ENCODE measurements around the gene AQP6. TPM values are rescaled to one million over a fixed set of nuclear protein-coding genes. Genes with fewer than 3 reads are reported as not detected.
A peak's percentile ranks its signal among the peaks of the same experiment; 100 is the strongest.
"Not testable (repeated sequence)": the region's sequence is repeated elsewhere in the genome, so short reads cannot be mapped to it uniquely, and the experiment has no call there.

AQP6 gene
- total RNA-seq, 1 experiment from 2014 or later = not detected

DNA sequence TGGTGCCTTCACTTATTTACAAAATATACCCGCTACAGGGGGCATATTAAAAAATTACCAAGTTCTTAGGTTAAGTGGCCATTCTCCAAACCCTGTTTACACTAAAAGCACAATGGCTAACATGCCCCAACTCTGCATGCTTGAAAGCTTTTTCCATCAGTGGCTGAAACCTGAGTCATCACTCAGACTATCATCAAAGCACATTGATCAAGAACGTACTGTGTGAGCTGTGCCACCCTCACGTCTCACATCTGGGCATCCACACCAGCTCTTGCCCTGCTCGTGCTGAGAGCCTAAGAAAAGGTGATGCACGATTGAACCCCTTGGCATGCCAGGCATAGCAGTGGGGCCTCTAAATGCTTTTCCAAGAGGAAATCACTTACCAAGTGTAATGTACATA is 13.2 kb downstream of the AQP6 start:
- POLR2A ChIA-PET = no interaction called here
- Mint-ChIP-seq H3K4me1 (ENCODE audit: insufficient read depth, unreplicated experiment) (peaks cover 18% of the 10 kb centered on the region), H3K27me3 (ENCODE audit: insufficient read depth, unreplicated experiment) (no peaks in the 10 kb centered on the region), H3K9me3 (ENCODE audit: unreplicated experiment) (no peaks in the 10 kb centered on the region), H3K4me3 (ENCODE audit: unreplicated experiment) (no peak overlapping the region), H3K27ac (ENCODE audit: low read depth, unreplicated experiment) (no peak overlapping the region), H3K36me3 (ENCODE audit: insufficient read depth, unreplicated experiment) (peaks cover 31% of the 10 kb centered on the region)
- BruUV-seq (replicated peaks) = no TSS peak
- CTCF ChIA-PET = interaction anchor here (0.7 to 1.8 kb wide), 5 partner anchors 19 to 928 kb away, joined by 3 to 5 read pairs (median 4); no protein-coding TSS in a partner anchor
- intact Hi-C loops (cut with micrococcal nuclease) = no loop called here
- TF ChIP-seq, protein P1, sequence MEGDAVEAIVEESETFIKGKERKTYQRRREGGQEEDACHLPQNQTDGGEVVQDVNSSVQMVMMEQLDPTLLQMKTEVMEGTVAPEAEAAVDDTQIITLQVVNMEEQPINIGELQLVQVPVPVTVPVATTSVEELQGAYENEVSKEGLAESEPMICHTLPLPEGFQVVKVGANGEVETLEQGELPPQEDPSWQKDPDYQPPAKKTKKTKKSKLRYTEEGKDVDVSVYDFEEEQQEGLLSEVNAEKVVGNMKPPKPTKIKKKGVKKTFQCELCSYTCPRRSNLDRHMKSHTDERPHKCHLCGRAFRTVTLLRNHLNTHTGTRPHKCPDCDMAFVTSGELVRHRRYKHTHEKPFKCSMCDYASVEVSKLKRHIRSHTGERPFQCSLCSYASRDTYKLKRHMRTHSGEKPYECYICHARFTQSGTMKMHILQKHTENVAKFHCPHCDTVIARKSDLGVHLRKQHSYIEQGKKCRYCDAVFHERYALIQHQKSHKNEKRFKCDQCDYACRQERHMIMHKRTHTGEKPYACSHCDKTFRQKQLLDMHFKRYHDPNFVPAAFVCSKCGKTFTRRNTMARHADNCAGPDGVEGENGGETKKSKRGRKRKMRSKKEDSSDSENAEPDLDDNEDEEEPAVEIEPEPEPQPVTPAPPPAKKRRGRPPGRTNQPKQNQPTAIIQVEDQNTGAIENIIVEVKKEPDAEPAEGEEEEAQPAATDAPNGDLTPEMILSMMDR (IDR thresholded peaks at IDR 0.05; ENCODE audit: unreplicated experiment) = no peak
- DNase-seq (ENCODE audit: unreplicated experiment) = no peak

DNA sequence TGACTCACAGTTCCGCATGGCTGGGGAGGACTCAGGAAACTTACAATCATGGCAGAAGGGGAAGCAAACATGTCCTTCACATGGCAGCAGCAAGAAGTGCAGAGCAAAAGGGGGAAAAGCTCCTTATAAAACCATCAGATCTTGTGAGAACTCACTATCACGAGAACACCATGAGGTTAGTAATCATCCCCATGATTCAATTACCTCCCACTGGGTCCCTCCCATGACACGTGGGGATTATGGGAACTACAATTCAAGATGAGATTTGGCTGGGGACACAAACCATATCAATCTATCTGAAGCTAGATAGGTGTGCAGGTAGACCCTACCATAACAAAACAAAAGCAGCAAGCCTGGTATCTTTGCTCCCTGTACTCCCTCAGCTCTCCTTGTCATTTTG is 13.7 kb downstream of the AQP6 start:
- Mint-ChIP-seq H3K4me1 (ENCODE audit: insufficient read depth, unreplicated experiment) (peaks cover 18% of the 10 kb centered on the region), H3K36me3 (ENCODE audit: insufficient read depth, unreplicated experiment) (peaks cover 32% of the 10 kb centered on the region)
- H3K4me3 Mint-ChIP-seq (ENCODE audit: unreplicated experiment); H3K27me3 Mint-ChIP-seq (ENCODE audit: insufficient read depth, unreplicated experiment); BruUV-seq (replicated peaks); H3K27ac Mint-ChIP-seq (ENCODE audit: low read depth, unreplicated experiment); H3K9me3 Mint-ChIP-seq (ENCODE audit: unreplicated experiment); intact Hi-C loops (cut with micrococcal nuclease); POLR2A ChIA-PET; DNase-seq (ENCODE audit: unreplicated experiment): not testable (repeated sequence)
- CTCF ChIA-PET = interaction anchor here (0.7 to 1.8 kb wide), 6 partner anchors 19 to 929 kb away, joined by 3 to 5 read pairs (median 4); no protein-coding TSS in a partner anchor

DNA sequence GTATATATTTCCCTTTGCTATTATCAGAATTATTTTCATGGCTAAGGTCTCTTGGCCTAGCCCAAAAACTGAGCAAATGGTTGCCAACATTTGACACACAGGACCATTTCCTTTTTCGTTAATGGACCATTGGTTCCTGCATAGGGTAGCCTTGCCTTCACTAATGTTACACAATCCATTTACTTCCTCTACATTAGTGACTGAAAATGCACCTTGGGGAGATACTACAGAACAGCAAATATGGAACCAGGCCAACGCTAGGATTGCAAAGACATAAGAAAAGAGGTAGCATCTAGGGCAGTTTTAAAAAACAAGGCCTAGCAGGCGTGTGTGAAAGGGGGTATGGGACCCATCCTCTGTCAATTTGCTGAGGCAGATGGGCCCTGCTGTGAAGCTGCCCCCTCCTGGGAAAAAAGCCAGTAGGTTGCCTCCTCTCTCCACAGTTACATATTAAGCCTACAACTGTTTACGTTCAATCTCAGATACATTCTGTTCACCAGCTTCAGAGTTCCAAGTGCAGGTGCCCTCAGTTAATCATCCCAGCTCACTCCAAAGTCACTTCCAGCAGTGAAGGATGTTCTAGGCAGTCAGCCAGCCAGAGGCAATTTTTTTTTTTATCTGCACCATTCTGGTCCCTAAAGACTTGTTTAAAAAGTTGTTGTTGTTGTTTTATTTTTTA is 15.0 kb downstream of the AQP6 start:
- no peak for DNase-seq (ENCODE audit: unreplicated experiment)
- Mint-ChIP-seq H3K36me3 (ENCODE audit: insufficient read depth, unreplicated experiment) (peaks cover 45% of the 10 kb centered on the region), H3K4me3 (ENCODE audit: unreplicated experiment) (no peak overlapping the region), H3K27ac (ENCODE audit: low read depth, unreplicated experiment) (no peak overlapping the region), H3K27me3 (ENCODE audit: insufficient read depth, unreplicated experiment) (no peaks in the 10 kb centered on the region), H3K4me1 (ENCODE audit: insufficient read depth, unreplicated experiment) (peaks cover 18% of the 10 kb centered on the region), H3K9me3 (ENCODE audit: unreplicated experiment) (no peaks in the 10 kb centered on the region)
- POLR2A ChIA-PET = no interaction called here
- TF ChIP-seq, protein P1 (IDR thresholded peaks at IDR 0.05; ENCODE audit: unreplicated experiment) = no peak
- CTCF ChIA-PET = interaction anchor here (0.9 kb wide), 1 partner anchor 21 kb away, joined by 3 read pairs; no protein-coding TSS in a partner anchor
- no TSS peak for BruUV-seq (replicated peaks)
- intact Hi-C loops (cut with micrococcal nuclease) = no loop called here

DNA sequence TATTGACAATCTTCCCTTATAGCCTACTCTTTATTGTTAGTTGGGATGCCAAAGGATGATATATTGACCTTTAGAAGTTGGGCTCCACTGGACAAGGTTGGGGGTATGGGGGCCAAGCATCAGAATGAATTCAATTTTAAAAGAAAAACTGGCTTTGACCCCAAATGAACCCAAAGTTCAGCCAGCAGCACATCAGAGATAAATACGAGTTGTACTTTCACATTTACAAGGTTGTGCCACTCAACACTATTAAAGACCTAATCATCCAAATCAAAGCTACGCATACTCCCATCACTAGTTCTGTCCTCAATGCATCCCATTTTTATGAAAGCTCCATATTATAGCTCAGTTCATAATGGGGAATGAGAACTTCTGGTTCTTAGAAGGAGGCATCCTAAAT is 16.7 kb downstream of the AQP6 start:
- ChIA-PET CTCF (interaction anchor here (1.1 to 1.2 kb wide), 2 partner anchors 15 to 21 kb away, joined by 3 read pairs; no protein-coding TSS in a partner anchor), POLR2A (interaction anchor here (0.6 to 1.2 kb wide), 3 partner anchors 12 to 28 kb away, joined by 3 to 5 read pairs (median 3); no protein-coding TSS in a partner anchor)
- DNase-seq (ENCODE audit: unreplicated experiment); H3K27me3 Mint-ChIP-seq (ENCODE audit: insufficient read depth, unreplicated experiment); H3K27ac Mint-ChIP-seq (ENCODE audit: low read depth, unreplicated experiment); H3K4me3 Mint-ChIP-seq (ENCODE audit: unreplicated experiment); H3K9me3 Mint-ChIP-seq (ENCODE audit: unreplicated experiment); intact Hi-C loops (cut with micrococcal nuclease): not testable (repeated sequence)
- Mint-ChIP-seq H3K36me3 (ENCODE audit: insufficient read depth, unreplicated experiment) (peaks cover 61% of the 10 kb centered on the region), H3K4me1 (ENCODE audit: insufficient read depth, unreplicated experiment) (peaks cover 15% of the 10 kb centered on the region)
- BruUV-seq (replicated peaks) = TSS peak; percentile 72

DNA sequence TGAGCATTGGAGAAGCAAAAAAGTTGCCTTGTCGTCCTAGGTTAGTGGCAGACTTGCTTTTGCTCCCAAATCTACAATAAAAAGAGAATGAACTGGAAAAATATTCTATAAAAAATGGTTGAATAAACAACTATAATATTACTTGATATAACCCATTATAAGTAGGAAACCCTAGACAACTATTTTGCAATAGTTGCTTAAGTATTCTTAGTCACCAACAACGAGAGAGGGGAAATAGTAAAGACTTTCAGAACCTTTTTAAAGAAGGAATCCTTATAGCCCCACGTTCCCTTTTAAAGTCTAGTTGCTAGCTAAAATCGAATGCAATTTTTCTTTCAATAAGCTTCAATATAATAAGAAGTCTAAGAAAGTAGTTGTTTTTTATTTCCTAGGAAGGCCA is 17.5 kb downstream of the AQP6 start:
- Mint-ChIP-seq H3K4me1 (ENCODE audit: insufficient read depth, unreplicated experiment) (peaks cover 12% of the 10 kb centered on the region), H3K36me3 (ENCODE audit: insufficient read depth, unreplicated experiment) (peaks cover 70% of the 10 kb centered on the region), H3K27ac (ENCODE audit: low read depth, unreplicated experiment) (no peak overlapping the region), H3K9me3 (ENCODE audit: unreplicated experiment) (no peaks in the 10 kb centered on the region), H3K4me3 (ENCODE audit: unreplicated experiment) (no peak overlapping the region), H3K27me3 (ENCODE audit: insufficient read depth, unreplicated experiment) (no peaks in the 10 kb centered on the region)
- POLR2A ChIA-PET = interaction anchor here (0.6 to 1.4 kb wide), 4 partner anchors 11 to 27 kb away, joined by 3 to 9 read pairs (median 4); no protein-coding TSS in a partner anchor
- DNase-seq (ENCODE audit: unreplicated experiment) = peak; percentile 31
- no TSS peak for BruUV-seq (replicated peaks)
- CTCF ChIA-PET = interaction anchor here (0.9 to 3.4 kb wide), 2 partner anchors 18 to 24 kb away, joined by 3 to 12 read pairs; no protein-coding TSS in a partner anchor
- intact Hi-C loops (cut with micrococcal nuclease) = no loop called here
- TF ChIP-seq, protein P1 (IDR thresholded peaks at IDR 0.05; ENCODE audit: unreplicated experiment) = no peak

Data from MCF 10A (cell line).